Measurements from ENCODE around the gene MRGPRF. TPM values are rescaled to one million over a fixed set of nuclear protein-coding genes. Genes with fewer than 3 reads are reported as not detected.

Gene MRGPRF
- total RNA-seq, 2 donors from 2014 or later = 20.0 to 53.3 TPM

- 66% methylated on average over 18 of the region's 18 CpGs for WGBS
- DNase-seq (ENCODE audit: low spot score) = no peak
- TF ChIP-seq POLR2A (IDR thresholded peaks at IDR 0.05) (no peak), POLR2AphosphoS5 (IDR thresholded peaks at IDR 0.05) (no peak), CTCF (IDR thresholded peaks at IDR 0.05) (no peak)
- Histone ChIP-seq H3K4me3 (no peak overlapping the region), H3K27ac (no peak overlapping the region), H3K9me3 (no peaks in the 10 kb centered on the region), H3K4me1 (replicated peaks) (no peaks in the 10 kb centered on the region), H3K36me3 (no peaks in the 10 kb centered on the region), H3K27me3 (replicated peaks; ENCODE audit: insufficient read depth) (no peaks in the 10 kb centered on the region)
- intact Hi-C loops (cut with DNase I) = no loop called here
These were observed 24.0 kb upstream of the MRGPRF start for GRCh38 chr11:69037074-69037473.

DNA sequence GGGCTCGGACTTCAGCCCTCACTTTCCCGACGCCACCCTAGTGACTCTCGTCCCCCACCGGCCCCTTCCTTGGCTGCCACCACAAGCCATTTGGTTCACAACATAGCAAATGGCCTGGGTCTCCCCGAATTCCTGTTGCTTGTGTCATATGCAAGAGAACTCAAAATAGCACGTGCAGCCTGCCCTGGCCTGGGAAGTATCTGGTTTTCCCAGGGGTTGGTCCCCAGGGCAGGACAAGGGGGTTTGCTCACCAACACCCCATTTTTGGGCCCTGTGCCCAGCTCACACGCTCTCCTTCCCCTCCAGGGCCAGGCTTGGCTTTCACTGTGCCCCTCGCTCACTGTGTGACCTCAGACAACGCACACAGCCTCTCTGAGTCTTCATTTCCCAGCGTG, 22.9 kb upstream of the MRGPRF start:
- Histone ChIP-seq H3K27me3 (replicated peaks; ENCODE audit: insufficient read depth) (no peaks in the 10 kb centered on the region), H3K27ac (peak overlapping the region; percentile 71 to 73), H3K9me3 (no peaks in the 10 kb centered on the region), H3K4me1 (replicated peaks) (no peaks in the 10 kb centered on the region), H3K4me3 (no peak overlapping the region), H3K36me3 (no peaks in the 10 kb centered on the region)
- TF ChIP-seq POLR2A (IDR thresholded peaks at IDR 0.05) (no peak), POLR2AphosphoS5 (IDR thresholded peaks at IDR 0.05) (no peak), CTCF (IDR thresholded peaks at IDR 0.05) (no peak)
- DNase-seq (ENCODE audit: low spot score) = no peak
- 74% methylated on average over 11 of the region's 11 CpGs for WGBS
- intact Hi-C loops (cut with DNase I) = no loop called here

GRCh38 chr11:69035150-69035945, 22.3 kb upstream of the MRGPRF start:
- H3K9me3 ChIP-seq = no peaks in the 10 kb centered on the region
- peak overlapping the region; percentile 71 to 73 for H3K27ac ChIP-seq
- intact Hi-C loops (cut with DNase I) = no loop called here
- H3K27me3 ChIP-seq (replicated peaks; ENCODE audit: insufficient read depth) = no peaks in the 10 kb centered on the region
- no peaks in the 10 kb centered on the region for H3K4me1 ChIP-seq (replicated peaks)
- TF ChIP-seq POLR2A (IDR thresholded peaks at IDR 0.05) (no peak), POLR2AphosphoS5 (IDR thresholded peaks at IDR 0.05) (no peak), CTCF (IDR thresholded peaks at IDR 0.05) (no peak)
- no peak for DNase-seq (ENCODE audit: low spot score)
- H3K4me3 ChIP-seq = no peak overlapping the region
- H3K36me3 ChIP-seq = no peaks in the 10 kb centered on the region
- 57% methylated on average over 21 of the region's 21 CpGs for WGBS

DNA sequence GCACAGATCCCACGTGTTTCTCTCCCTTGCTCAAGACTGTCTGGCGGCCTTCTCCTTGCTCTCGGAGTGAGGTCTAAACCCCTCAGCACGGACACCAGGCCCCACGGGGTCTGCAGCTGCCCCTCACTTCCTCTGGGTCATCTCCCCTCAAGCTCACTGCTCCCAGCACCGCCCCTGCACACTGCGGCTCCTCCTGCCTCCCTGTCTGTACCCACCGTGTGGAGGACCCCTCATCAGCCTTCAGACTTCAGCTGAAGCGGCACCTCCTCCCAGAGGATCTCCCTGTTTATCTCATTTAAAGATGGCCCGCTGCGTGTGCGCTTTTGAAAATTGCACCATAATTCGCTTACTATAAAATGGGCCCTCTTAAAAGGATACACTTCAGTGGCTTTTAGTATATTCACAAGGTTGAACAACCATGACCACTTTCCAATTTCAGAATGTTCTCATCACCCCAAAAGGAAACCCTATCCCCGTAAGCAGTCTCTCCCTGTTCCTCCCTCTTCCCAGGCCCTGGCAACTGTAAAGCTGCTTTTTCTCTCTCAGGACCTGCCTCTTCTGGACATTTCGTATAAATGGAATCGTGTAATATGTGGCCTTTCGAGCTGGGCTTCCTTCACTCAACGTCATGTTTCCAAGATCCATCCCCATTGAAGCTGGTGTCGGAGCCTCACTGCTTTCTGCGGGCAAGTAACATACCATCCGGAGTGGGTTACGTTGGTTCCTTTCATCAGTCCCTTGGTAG, 21.2 kb upstream of the MRGPRF start:
- Histone ChIP-seq H3K4me1 (replicated peaks) (no peaks in the 10 kb centered on the region), H3K36me3 (no peaks in the 10 kb centered on the region), H3K9me3 (no peaks in the 10 kb centered on the region), H3K4me3 (no peak overlapping the region), H3K27me3 (replicated peaks; ENCODE audit: insufficient read depth) (no peaks in the 10 kb centered on the region), H3K27ac (peak overlapping the region; percentile 71 to 73)
- DNase-seq (ENCODE audit: low spot score) = no peak
- intact Hi-C loops (cut with DNase I) = no loop called here
- 68% methylated on average over 22 of the region's 22 CpGs for WGBS
- no peak for TF ChIP-seq POLR2AphosphoS5 (IDR thresholded peaks at IDR 0.05)
- TF ChIP-seq CTCF (IDR thresholded peaks at IDR 0.05) = no peak
- no peak for TF ChIP-seq POLR2A (IDR thresholded peaks at IDR 0.05)
